ENCODE measurements around the gene ARHGEF28.

ARHGEF28 gene

DNA sequence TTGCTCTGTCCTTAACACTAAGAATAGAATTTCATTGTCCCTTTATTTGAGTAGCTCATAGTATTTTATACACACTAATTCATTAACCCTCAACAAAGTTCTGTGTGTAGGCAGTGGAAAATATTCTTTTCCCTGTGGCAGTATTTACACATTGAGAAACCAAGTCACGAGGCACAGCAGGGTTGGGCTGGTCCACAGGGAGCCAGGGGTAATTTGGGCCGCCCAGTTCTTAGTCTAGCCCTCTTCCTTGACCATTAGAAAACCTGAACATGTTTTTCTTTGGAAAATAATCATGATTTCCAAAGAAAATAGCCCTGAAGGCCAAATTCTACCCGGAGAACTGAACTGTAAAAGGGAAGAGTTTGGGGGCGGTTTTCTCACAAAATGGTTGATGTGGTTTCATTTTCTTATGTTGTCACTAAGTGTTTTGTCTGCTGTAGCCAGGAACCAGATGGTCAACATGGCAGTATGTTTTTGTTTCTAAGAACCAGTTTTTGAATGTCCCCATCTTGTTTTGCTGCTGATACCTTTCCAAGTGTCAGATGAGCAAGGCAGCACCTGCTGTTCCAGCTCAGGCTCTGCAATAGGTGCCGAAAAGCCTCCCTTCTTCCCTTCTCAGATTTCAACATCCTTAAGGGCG is 29.6 kb downstream of the ARHGEF28 start:
- TF ChIP-seq, protein P1, sequence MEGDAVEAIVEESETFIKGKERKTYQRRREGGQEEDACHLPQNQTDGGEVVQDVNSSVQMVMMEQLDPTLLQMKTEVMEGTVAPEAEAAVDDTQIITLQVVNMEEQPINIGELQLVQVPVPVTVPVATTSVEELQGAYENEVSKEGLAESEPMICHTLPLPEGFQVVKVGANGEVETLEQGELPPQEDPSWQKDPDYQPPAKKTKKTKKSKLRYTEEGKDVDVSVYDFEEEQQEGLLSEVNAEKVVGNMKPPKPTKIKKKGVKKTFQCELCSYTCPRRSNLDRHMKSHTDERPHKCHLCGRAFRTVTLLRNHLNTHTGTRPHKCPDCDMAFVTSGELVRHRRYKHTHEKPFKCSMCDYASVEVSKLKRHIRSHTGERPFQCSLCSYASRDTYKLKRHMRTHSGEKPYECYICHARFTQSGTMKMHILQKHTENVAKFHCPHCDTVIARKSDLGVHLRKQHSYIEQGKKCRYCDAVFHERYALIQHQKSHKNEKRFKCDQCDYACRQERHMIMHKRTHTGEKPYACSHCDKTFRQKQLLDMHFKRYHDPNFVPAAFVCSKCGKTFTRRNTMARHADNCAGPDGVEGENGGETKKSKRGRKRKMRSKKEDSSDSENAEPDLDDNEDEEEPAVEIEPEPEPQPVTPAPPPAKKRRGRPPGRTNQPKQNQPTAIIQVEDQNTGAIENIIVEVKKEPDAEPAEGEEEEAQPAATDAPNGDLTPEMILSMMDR (IDR thresholded peaks at IDR 0.05; ENCODE audit: extremely low read depth, missing control alignments): no peak
- DNase-seq (ENCODE audit: low spot score): no peak

DNA sequence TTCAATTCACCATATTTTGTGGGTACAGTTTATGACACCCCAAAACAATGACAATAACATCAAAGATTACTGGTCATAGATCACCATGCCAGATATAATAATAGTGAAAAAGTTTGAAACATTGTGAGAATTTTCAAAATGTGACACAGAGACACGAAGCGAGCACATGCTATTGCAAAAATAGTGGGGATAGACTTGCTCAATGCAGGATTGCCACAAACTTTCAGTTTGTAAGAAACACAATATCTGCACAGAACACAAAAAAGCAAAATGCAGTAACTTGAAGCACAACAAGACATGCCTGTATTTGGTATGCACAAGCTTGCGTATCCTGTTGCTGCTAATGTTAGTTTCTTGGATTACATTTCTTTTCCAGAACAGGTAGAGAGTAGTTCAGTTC is 35.8 kb downstream of the ARHGEF28 start:
- no peak for DNase-seq (ENCODE audit: low spot score)
- TF ChIP-seq, protein P1 (IDR thresholded peaks at IDR 0.05; ENCODE audit: extremely low read depth, missing control alignments): no peak

DNA sequence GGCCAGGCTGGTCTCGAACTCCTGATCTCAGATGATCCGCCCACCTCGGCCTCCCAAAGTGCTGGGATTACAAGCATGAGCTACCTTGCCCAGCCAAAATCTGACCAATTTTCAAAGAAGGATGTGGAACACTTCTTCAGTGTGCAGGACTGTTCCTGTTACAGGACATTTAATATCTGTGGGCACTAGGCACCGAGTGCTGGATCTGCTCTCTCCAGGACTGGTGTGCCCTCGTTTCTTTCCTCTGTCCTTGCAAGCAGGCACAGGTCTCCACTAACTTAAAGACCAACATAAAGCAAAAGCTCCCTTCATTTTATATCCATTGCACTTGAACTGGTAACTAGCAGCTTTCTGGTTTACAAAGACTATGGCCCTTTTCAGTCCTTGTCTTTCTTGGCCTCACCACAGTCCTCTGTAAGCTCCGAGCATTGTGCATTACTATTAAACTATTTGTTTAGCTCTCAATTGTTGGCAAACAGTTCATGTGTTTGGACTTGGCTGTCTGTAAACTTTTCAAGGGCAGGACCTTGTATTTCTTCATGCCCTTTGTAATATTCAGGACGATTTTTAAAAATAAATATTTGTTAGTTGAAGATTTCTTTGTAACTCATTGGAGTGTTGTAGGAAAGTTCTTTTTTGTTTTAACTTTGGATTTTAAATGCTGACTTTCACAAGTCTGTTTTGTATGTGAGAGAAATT is 37.3 kb downstream of the ARHGEF28 start:
- no peak for DNase-seq (ENCODE audit: low spot score)
- TF ChIP-seq, protein P1 (IDR thresholded peaks at IDR 0.05; ENCODE audit: extremely low read depth, missing control alignments): no peak

DNA sequence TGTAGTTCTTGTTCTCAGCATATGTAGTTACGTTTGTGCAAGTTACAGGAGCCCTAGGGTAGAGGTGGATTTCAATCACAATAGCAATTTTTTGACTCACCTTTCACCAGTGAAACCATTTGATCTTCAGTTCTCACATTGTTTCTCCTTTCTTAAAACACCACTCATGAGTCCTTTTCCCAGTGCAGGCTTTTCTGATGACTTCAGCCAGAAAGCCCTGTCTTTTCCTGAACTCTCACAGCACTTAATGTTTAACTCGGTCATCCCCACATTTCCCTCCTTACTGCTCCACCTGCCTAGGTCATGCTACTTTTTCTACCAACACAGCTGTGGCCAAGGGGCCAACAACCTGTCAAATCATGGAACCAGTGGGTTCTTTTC is 37.9 kb downstream of the ARHGEF28 start:
- peak; percentile 25 for DNase-seq (ENCODE audit: low spot score)
- TF ChIP-seq, protein P1 (IDR thresholded peaks at IDR 0.05; ENCODE audit: extremely low read depth, missing control alignments): no peak

DNA sequence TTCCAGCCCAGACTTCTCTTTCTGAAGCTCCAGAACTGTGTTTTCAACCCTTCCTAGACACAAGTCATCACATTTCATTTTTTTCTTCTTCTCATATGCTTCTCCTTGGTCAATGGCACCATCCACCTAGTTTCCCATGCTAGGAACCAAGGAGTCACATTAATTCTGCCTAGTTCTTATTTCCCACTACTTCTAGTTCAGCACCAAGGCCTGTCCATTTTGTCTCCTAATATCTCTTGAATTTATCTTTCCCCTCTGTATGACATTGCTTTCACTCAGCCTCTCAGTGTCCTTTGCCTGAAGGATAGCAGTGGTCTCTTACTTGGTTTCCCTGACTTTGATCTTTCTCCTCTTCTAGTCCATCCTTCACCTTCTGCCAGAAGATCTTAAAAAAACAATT is 38.8 kb downstream of the ARHGEF28 start:
- no peak for DNase-seq (ENCODE audit: low spot score)
- TF ChIP-seq, protein P1 (IDR thresholded peaks at IDR 0.05; ENCODE audit: extremely low read depth, missing control alignments): no peak

DNA sequence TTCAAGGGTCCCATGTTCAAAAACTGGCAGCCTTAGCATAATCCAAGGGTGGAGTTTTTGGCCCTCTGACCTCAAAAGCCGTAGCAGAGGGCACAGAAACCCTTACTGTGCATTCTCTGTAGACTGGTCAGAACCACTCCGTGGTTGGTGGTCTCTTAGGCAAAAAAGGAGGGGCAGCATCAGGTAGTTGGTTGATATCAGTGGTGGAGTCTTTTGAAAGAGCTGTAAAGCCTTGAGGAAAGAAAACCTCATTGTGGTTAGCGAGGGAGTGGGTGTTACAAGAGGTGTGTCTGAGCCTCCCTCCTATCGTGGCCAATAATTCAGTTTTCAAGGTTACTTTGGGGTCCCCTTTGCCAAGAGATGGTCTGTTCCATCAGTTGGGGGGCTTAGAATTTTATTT is 40.9 kb downstream of the ARHGEF28 start:
- DNase-seq (ENCODE audit: low spot score): no peak
- TF ChIP-seq, protein P1 (IDR thresholded peaks at IDR 0.05; ENCODE audit: extremely low read depth, missing control alignments): no peak

DNA sequence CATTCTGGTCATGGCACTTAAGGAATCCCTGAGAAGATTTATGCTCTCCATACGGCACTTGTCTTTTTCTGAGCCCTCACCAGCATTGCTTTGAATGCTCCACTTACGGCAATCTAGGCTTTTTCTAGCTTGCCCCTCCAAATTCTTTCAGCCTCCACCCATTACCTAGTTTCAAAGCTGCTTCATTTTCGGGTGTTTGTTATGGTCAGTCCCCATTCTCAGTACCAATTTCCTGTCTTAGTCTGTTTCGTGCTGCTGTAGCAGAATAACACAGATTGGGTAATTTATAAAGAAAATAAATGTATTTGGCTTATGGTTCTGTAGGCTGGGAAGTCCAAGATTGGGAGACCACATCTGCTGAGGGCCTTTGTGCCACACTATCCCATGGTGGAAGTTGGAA is 42.0 kb downstream of the ARHGEF28 start:
- TF ChIP-seq, protein P1 (IDR thresholded peaks at IDR 0.05; ENCODE audit: extremely low read depth, missing control alignments): no peak
- DNase-seq (ENCODE audit: low spot score): no peak
